Kidney (tissue), 14 donors: ENCODE data around the gene PLD5. TPM values are rescaled to one million over a fixed set of nuclear protein-coding genes. Genes with fewer than 3 reads are reported as not detected.

Experiments used
- DNase-seq, 5 donors: peaks; one replicate each; pipeline ENCODE4 v3.0.0-alpha.2; 2013 to 2020
- FAIRE-seq: peaks from 2 replicates; lab custom pipeline; 2012; peaks lifted over from hg19 to GRCh38; lab: Jason Lieb, UNC
- H3K27ac ChIP-seq, 2 donors: one replicate each; pipeline ENCODE4 v1.7.0; 2013; ENCODE audit warnings: low read depth in 2 of 2, low read length in 2 of 2, inconsistent platforms in 1 of 2
- H3K27me3 ChIP-seq: one replicate; pipeline ENCODE4 v1.7.1; 2013; ENCODE audit warnings: low read length, inconsistent platforms; ENCODE audit not compliant: control insufficient read depth, insufficient read depth
- H3K36me3 ChIP-seq, 3 donors: one replicate each; pipeline versions ENCODE4 v1.7.0 to v1.7.1; 2013; ENCODE audit warnings: low read length in 3 of 3, control low read depth in 1 of 3, inconsistent platforms in 1 of 3; ENCODE audit not compliant: insufficient read depth in 3 of 3, control insufficient read depth in 2 of 3
- H3K4me1 ChIP-seq, 3 donors: one replicate each; pipeline versions ENCODE4 v1.7.0 to v1.7.1; 2013; ENCODE audit warnings: low read length in 3 of 3, inconsistent platforms in 1 of 3, low read depth in 1 of 3; ENCODE audit not compliant: control insufficient read depth in 2 of 3, insufficient read depth in 2 of 3
- H3K4me3 ChIP-seq, 3 donors: one replicate each; pipeline versions ENCODE4 v1.7.0 to v1.8.1; 2013; ENCODE audit warnings: low read length in 3 of 3, control low read depth in 1 of 3, inconsistent platforms in 1 of 3
- H3K9ac ChIP-seq, 3 donors: one replicate each; pipeline versions ENCODE4 v1.7.0 to v1.7.1; 2013; ENCODE audit warnings: low read length in 3 of 3, control low read depth in 1 of 3, inconsistent platforms in 1 of 3
- H3K9me3 ChIP-seq, 3 donors: one replicate each; pipeline versions ENCODE4 v1.7.0 to v1.7.1; 2013; ENCODE audit warnings: low read length in 3 of 3, control low read depth in 1 of 3, inconsistent platforms in 1 of 3; ENCODE audit not compliant: control insufficient read depth in 2 of 3, insufficient read depth in 1 of 3
- CTCF ChIP-seq: IDR thresholded peaks from 3 replicates; pipeline ENCODE4 v1.5.1; 2012; ENCODE audit warnings: mild to moderate bottlenecking, moderate library complexity, borderline replicate concordance; ENCODE audit not compliant: insufficient read depth; ENCODE audit errors: extremely low read depth
- intact Hi-C: fragments of 100-400 bp; cut with DNase I; formaldehyde crosslinking; loops from one replicate; pipeline ENCODE4 v1.11.1; 2022
- polyA plus RNA-seq: library from polyadenylated mRNA; stranded (reverse); fragments of 350-450 nt; fragmentation: Illumina TruSeq; extraction: RNeasy Lipid Tissue Mini Kit (QIAGEN cat#74804); gene quantifications from one replicate; pipeline ENCODE4 v1.2.3, GENCODE V29; 2014; ENCODE audit warnings: low read depth, low replicate concordance; ENCODE audit not compliant: insufficient read depth
- total RNA-seq: library from RNA; stranded (reverse); fragmentation: NEBNext Ultra II Directional; extraction: Animal tissue kit (Norgen Biotek cat#: 25700); gene quantifications from one replicate; pipeline ENCODE4 v1.2.1, GENCODE V29; 2021
- donor health status: control.
- donor health status: control.
- donor health status: control.
- donor health status: control.
- donor health status: control.
- donor health status: DM: yes; HTN: yes; CAD: no.
- donor health status: Normal renal cell carcinoma (clear cell type).

Gene PLD5
- total and polyA plus RNA-seq, 2 donors from 2014 or later = 0.24 to 0.47 TPM

- Histone ChIP-seq H3K9ac (no peak overlapping the region), H3K4me3 (no peak overlapping the region), H3K27ac (no peak overlapping the region), H3K36me3 (no peaks in the 10 kb centered on the region), H3K4me1 (no peaks in the 10 kb centered on the region), H3K27me3 (no peaks in the 10 kb centered on the region), H3K9me3 (no peaks in the 10 kb centered on the region)
- DNase-seq (no peak), FAIRE-seq (no peak)
- no peak for TF ChIP-seq CTCF
- intact Hi-C loops = no loop called here
Measured at GRCh38 chr1:242089911-242090310, 434.6 kb downstream of the PLD5 start.

GRCh38 chr1:242088875-242089274 lies 435.6 kb downstream of the PLD5 start:
- intact Hi-C loops = no loop called here
- FAIRE-seq = no peak

DNA sequence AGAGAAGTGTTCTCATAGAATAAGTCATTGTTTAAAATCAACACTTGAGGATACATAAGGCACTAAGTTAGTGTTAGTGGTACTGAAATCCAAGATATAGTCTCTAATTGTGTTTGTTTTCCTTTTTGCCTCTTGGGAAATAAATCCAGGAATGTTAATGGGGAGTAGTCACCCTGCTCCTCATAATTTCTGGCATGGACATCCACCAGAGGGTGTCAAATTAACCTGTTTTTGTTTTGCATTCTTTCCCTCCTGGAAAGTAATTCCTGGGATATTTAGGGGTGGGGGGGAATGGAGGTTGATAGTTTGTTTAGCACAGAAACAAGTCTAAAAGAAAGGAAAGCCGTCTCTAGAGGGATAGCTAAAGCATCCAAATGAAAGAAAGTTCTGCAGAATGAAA lies 437.8 kb downstream of the PLD5 start:
- H3K9me3 ChIP-seq = no peaks in the 10 kb centered on the region
- no peaks in the 10 kb centered on the region for H3K27me3 ChIP-seq
- H3K36me3 ChIP-seq = no peaks in the 10 kb centered on the region
- H3K27ac ChIP-seq = no peak overlapping the region
- no peak overlapping the region for H3K4me3 ChIP-seq
- no peaks in the 10 kb centered on the region for H3K4me1 ChIP-seq
- intact Hi-C loops = no loop called here
- no peak overlapping the region for H3K9ac ChIP-seq
- TF ChIP-seq CTCF = no peak
- DNase-seq (peak in 2 of 5 donors; percentile 38 to 61), FAIRE-seq (no peak)

More at GRCh38 chr1:242088875-242089274, 435.6 kb downstream of the PLD5 start:
- Histone ChIP-seq H3K9ac (no peak overlapping the region), H3K9me3 (no peaks in the 10 kb centered on the region), H3K4me3 (no peak overlapping the region), H3K27me3 (no peaks in the 10 kb centered on the region), H3K36me3 (no peaks in the 10 kb centered on the region), H3K4me1 (no peaks in the 10 kb centered on the region), H3K27ac (no peak overlapping the region)
- TF ChIP-seq CTCF = no peak
- no peak for DNase-seq

DNA sequence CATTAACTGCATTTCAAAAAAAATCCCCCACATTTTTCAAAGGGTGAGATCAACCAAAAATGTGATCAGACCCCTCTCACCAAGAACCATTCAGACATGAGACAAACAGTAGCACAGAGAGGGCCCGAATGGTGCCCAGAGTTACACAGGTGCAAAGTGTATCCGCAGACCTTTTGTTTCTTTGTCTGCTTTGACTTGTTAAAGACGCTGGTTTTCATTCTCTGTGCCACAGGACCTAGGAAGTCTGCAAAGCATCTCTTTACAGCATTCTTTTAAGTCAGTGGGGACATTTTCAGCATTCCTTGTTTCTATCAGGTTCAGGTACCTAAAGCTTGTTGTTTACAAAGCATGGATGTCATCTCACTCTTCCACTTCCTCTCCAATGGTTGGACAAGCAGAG lies 438.4 kb downstream of the PLD5 start:
- DNase-seq = no peak
- H3K4me3 ChIP-seq = no peak overlapping the region
- no peaks in the 10 kb centered on the region for H3K4me1 ChIP-seq
- TF ChIP-seq CTCF = no peak
- H3K27ac ChIP-seq = no peak overlapping the region
- FAIRE-seq = no peak
- H3K27me3 ChIP-seq = no peaks in the 10 kb centered on the region
- H3K36me3 ChIP-seq = no peaks in the 10 kb centered on the region
- H3K9ac ChIP-seq = no peak overlapping the region
- intact Hi-C loops = no loop called here
- no peaks in the 10 kb centered on the region for H3K9me3 ChIP-seq
